Lung (tissue), 12 donors: ENCODE results near the gene DLL1. TPM values are rescaled to one million over a fixed set of nuclear protein-coding genes. Genes with fewer than 3 reads are reported as not detected.

ENCODE experiments used
- ATAC-seq: fragments of 200-7000 bp; cut with Tn5 transposase; one replicate; pipeline ENCODE4 v1.9.1; 2020; ENCODE audit warnings: moderate number of reproducible peaks; ENCODE audit not compliant: insufficient read depth, low FRiP score
- DNase-seq, 3 donors: peaks; one replicate each; pipeline ENCODE4 v3.0.0-alpha.2; 2013 to 2017
- H3K27ac ChIP-seq, 2 donors: one replicate each; pipeline ENCODE4 v1.5.1; 2013; ENCODE audit warnings: mild to moderate bottlenecking in 2 of 2, moderate library complexity in 2 of 2, control low read depth in 1 of 2, inconsistent platforms in 1 of 2, low read depth in 1 of 2, low read length in 1 of 2
- H3K27me3 ChIP-seq, 3 donors: one replicate each; pipeline ENCODE4 v1.5.1; 2013; ENCODE audit warnings: low read length in 2 of 3; ENCODE audit not compliant: control insufficient read depth in 3 of 3, insufficient read depth in 3 of 3
- H3K36me3 ChIP-seq, 4 donors: one replicate each; pipeline ENCODE4 v1.5.1; 2013; ENCODE audit warnings: low read length in 4 of 4, mild to moderate bottlenecking in 1 of 4, moderate library complexity in 1 of 4; ENCODE audit not compliant: control insufficient read depth in 4 of 4, insufficient read depth in 4 of 4
- H3K4me1 ChIP-seq, 5 donors: one replicate each; pipeline ENCODE4 v1.5.1; 2013; ENCODE audit warnings: low read length in 5 of 5, mild to moderate bottlenecking in 2 of 5, moderate library complexity in 1 of 5; ENCODE audit not compliant: control insufficient read depth in 5 of 5, insufficient read depth in 5 of 5
- H3K4me3 ChIP-seq: one replicate; pipeline ENCODE4 v1.5.1; 2013; ENCODE audit warnings: mild to moderate bottlenecking, control low read depth, moderate library complexity
- H3K9ac ChIP-seq, 2 donors: one replicate each; pipeline ENCODE4 v1.5.1; 2013; ENCODE audit warnings: low read length in 2 of 2, control low read depth in 1 of 2; ENCODE audit not compliant: insufficient read depth in 1 of 2
- H3K9me3 ChIP-seq, 4 donors: one replicate each; pipeline ENCODE4 v1.5.1; 2013; ENCODE audit warnings: low read length in 3 of 4, mild to moderate bottlenecking in 1 of 4, moderate library complexity in 1 of 4; ENCODE audit not compliant: control insufficient read depth in 4 of 4, insufficient read depth in 3 of 4
- CTCF ChIP-seq: IDR thresholded peaks from 2 replicates; pipeline ENCODE4 v1.5.1; 2012; ENCODE audit warnings: mild to moderate bottlenecking; ENCODE audit errors: control extremely low read depth, extremely low read depth
- WGBS, 2 donors: extraction: QIAGEN DNeasy Blood & Tissue Kit; methylation state at CpG; one replicate each; pipeline ENCODE4 v1.1.7; 2013; 5-methylcytosine and 5-hydroxymethylcytosine counted together
- polyA plus RNA-seq, 2 donors: library from polyadenylated mRNA; stranded (reverse); fragments of 200-250 nt; gene quantifications; one replicate each; pipeline ENCODE4 v1.2.1, GENCODE V29; 2013
- total RNA-seq, 2 donors: library from RNA; depleted of rRNA in 1 of 2; stranded (reverse); fragments of >200 nt in 1 of 2; gene quantifications; one replicate each; pipeline ENCODE4 v1.2.1, GENCODE V29; 2014 to 2021
- donor health status: control.
- donor health status: control.
- donor health status: Bipolar disorder and iron deficiency.
- donor health status: healthy.
- donor health status: DM: yes; HTN: yes; CAD: no.

Gene DLL1
- total and polyA plus RNA-seq, 4 donors = 6.2 to 16.9 (median 13.2) TPM

- ATAC-seq (no peak), DNase-seq (no peak)
- peaks cover 0 to 2% (median 0%) of the 10 kb centered on the region in 4 donors for H3K9me3 ChIP-seq
- H3K27me3 ChIP-seq = peaks cover 3 to 62% (median 47%) of the 10 kb centered on the region in 3 donors
- WGBS, 2 donors = 6 to 10% methylated on average over 11 of the region's 11 CpGs
- peak overlapping the region in 1 of 2 donors; percentile 67 for H3K27ac ChIP-seq
- no peak overlapping the region for H3K9ac ChIP-seq
- H3K36me3 ChIP-seq = peaks cover 0 to 7% (median 0%) of the 10 kb centered on the region in 4 donors
- peaks cover 0 to 57% (median 16%) of the 10 kb centered on the region in 5 donors for H3K4me1 ChIP-seq
- peak overlapping the region; percentile 6 for H3K4me3 ChIP-seq
- TF ChIP-seq CTCF = no peak
Observed at GRCh38 chr6:170292111-170292406, 1.2 kb upstream of the DLL1 start.

- peak overlapping the region; percentile 37 for H3K4me3 ChIP-seq
- peak overlapping the region in 1 of 2 donors; percentile 67 for H3K27ac ChIP-seq
- H3K9me3 ChIP-seq = peaks cover 0 to 2% (median 0%) of the 10 kb centered on the region in 4 donors
- H3K36me3 ChIP-seq = peaks cover 0 to 7% (median 0%) of the 10 kb centered on the region in 4 donors
- H3K4me1 ChIP-seq = peaks cover 4 to 56% (median 21%) of the 10 kb centered on the region in 5 donors
- peak; percentile 42 for ATAC-seq
- 1 to 2% methylated on average over 77 to 87 of the region's 87 CpGs for WGBS, 2 donors
- DNase-seq = peak; percentile 75 to 80 (median 78)
- no peak overlapping the region for H3K9ac ChIP-seq
- TF ChIP-seq CTCF = no peak
- peaks cover 0 to 61% (median 43%) of the 10 kb centered on the region in 3 donors for H3K27me3 ChIP-seq
Observed at GRCh38 chr6:170291271-170292110, 613 bp upstream of the DLL1 start.

GRCh38 chr6:170289951-170290295, 955 bp downstream of the DLL1 start:
- no peak for ATAC-seq
- no peak for TF ChIP-seq CTCF
- Histone ChIP-seq H3K9me3 (no peaks in the 10 kb centered on the region), H3K9ac (no peak overlapping the region), H3K27me3 (peaks cover 0 to 57% (median 40%) of the 10 kb centered on the region in 3 donors), H3K36me3 (peaks cover 0 to 12% (median 2%) of the 10 kb centered on the region in 4 donors), H3K4me3 (peak overlapping the region; percentile 69), H3K4me1 (peaks cover 6 to 47% (median 19%) of the 10 kb centered on the region in 5 donors), H3K27ac (peak overlapping the region; percentile 55)
- DNase-seq = no peak
- 1% methylated on average over 29 to 41 of the region's 41 CpGs for WGBS, 2 donors
